Central memory CD8-positive, alpha-beta T cell (primary cell): ENCODE measurements around the gene ANO10.

Source experiments
- ATAC-seq: fragments of 150-1000 bp; cut with Tn5 transposase; replicated peaks from 2 replicates; pipeline ENCODE4 v1.10.0; 2022; ENCODE audit warnings: mild to moderate bottlenecking, moderate FRiP score, moderate number of reproducible peaks; ENCODE audit not compliant: poor library complexity, severe bottlenecking; ENCODE audit errors: extremely low read depth
- DNase-seq, 2 donors: peaks; one replicate each; pipeline ENCODE4 v3.0.0; 2021; ENCODE audit warnings: low spot score in 2 of 2
- H3K27ac Mint-ChIP-seq: one replicate; pipeline ENCODE4 v1.8.0; 2022; ENCODE audit warnings: low read depth, mild to moderate bottlenecking, moderate library complexity, mixed read lengths
- H3K27me3 Mint-ChIP-seq: one replicate; pipeline ENCODE4 v1.8.0; 2022; ENCODE audit warnings: mixed read lengths
- H3K36me3 Mint-ChIP-seq: one replicate; pipeline ENCODE4 v1.8.0; 2022; ENCODE audit warnings: mild to moderate bottlenecking, moderate library complexity, mixed read lengths; ENCODE audit not compliant: insufficient read depth
- H3K4me1 Mint-ChIP-seq: one replicate; pipeline ENCODE4 v1.8.0; 2022; ENCODE audit warnings: mixed read lengths
- H3K4me3 Mint-ChIP-seq: one replicate; pipeline ENCODE4 v1.8.0; 2022; ENCODE audit warnings: mild to moderate bottlenecking, moderate library complexity, mixed read lengths
- H3K9me3 Mint-ChIP-seq: one replicate; pipeline ENCODE4 v1.8.0; 2022; ENCODE audit warnings: mixed read lengths

Gene ANO10

GRCh38 chr3:43328653-43329052 is 293.2 kb downstream of the ANO10 start:
- peaks cover 17% of the 10 kb centered on the region for H3K36me3 Mint-ChIP-seq
- no peak overlapping the region for H3K4me3 Mint-ChIP-seq
- H3K4me1 Mint-ChIP-seq, result peaks cover 62% of the 10 kb centered on the region
- no peak for DNase-seq
- H3K27me3 Mint-ChIP-seq, result no peaks in the 10 kb centered on the region
- peak overlapping the region; percentile 72 for H3K27ac Mint-ChIP-seq
- ATAC-seq, result no peak
- H3K9me3 Mint-ChIP-seq, result no peaks in the 10 kb centered on the region

DNA sequence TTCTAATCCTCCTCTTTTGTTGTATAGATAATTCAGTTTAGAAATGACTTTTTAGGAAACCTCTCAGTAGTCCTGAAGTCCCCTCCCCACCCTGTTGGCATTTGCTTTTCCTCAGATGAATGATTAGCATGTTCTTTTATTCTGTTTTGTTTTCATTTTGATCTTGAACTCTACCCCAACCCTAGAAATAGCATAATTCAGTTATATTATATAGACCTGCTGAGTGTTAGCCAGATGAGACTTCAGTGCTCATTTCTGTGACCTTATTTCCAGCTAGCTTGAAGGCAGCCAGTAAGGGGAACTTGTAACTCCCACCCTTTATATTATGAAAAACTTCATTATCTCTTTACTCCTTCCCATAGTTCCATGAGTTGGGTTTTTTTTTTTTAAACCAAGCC is 294.2 kb downstream of the ANO10 start:
- Mint-ChIP-seq H3K4me1 (peaks cover 61% of the 10 kb centered on the region), H3K27me3 (no peaks in the 10 kb centered on the region), H3K36me3 (peaks cover 10% of the 10 kb centered on the region), H3K4me3 (peak overlapping the region; percentile 43), H3K9me3 (no peaks in the 10 kb centered on the region), H3K27ac (peak overlapping the region; percentile 74)
- ATAC-seq (no peak), DNase-seq (no peak)

DNA sequence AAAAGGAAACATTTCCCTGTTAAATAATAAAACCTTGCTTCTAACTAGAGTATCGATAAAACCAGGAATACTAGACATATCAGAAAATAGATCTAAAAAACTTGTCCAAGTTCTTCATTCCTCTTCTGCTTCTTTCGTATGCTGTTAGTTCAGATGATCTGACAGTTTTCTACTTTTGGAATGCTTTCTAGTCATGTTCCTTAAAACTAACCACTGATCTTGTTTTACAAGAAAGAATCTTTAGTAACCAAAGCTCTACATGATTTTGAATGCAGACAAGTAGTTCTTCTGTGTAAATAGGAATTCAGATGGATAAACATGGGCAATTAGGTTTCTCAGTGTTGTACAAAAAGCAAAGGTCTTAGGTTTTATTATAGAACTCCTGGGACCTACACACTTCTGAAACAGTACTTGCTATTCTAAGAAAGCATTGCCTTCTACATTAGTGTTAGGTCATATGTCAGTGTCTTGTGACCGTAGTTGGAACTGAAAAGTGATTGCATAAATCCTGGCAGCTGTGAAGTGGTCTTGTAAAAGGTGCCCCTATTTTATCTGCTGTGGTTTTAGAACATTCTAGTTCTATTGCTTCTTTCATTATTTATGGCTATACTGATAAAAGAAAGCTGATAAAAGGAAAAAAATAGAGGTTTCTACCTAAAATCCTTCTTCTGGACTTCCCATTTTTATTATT is 294.8 kb downstream of the ANO10 start:
- Mint-ChIP-seq H3K4me3 (peak overlapping the region; percentile 43), H3K4me1 (peaks cover 61% of the 10 kb centered on the region), H3K27ac (peak overlapping the region; percentile 74), H3K36me3 (peaks cover 11% of the 10 kb centered on the region), H3K27me3 (no peaks in the 10 kb centered on the region), H3K9me3 (no peaks in the 10 kb centered on the region)
- no peak for DNase-seq
- ATAC-seq, result peak; percentile 28

- H3K4me3 Mint-ChIP-seq, result no peak overlapping the region
- H3K9me3 Mint-ChIP-seq, result no peaks in the 10 kb centered on the region
- H3K27me3 Mint-ChIP-seq, result no peaks in the 10 kb centered on the region
- ATAC-seq (no peak), DNase-seq (no peak)
- H3K27ac Mint-ChIP-seq, result no peak overlapping the region
- H3K36me3 Mint-ChIP-seq, result peaks cover 16% of the 10 kb centered on the region
- peaks cover 70% of the 10 kb centered on the region for H3K4me1 Mint-ChIP-seq
These were observed 298.3 kb downstream of the ANO10 start for GRCh38 chr3:43323541-43323940.

DNA sequence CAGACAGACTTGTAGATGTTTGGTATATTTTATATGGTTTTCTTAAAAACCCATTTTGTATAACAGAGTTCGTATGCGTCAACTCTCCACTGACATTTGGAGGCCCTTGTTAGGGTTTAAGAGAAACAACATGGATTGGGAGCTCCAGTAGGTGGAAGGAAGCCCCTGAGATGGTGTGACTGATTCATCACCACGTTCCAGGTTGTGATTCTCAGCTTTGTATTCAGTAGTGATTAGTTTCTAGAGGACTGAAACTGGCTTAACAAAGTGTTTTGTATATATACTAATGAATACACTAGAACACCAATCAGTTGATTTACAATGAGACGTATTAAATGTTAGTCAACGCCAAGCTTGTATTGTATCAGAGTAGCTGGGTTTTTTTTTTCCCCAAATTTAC is 301.5 kb downstream of the ANO10 start:
- peak overlapping the region; percentile 6 for H3K27ac Mint-ChIP-seq
- H3K4me1 Mint-ChIP-seq, result peaks cover 61% of the 10 kb centered on the region
- no peaks in the 10 kb centered on the region for H3K9me3 Mint-ChIP-seq
- DNase-seq (no peak), ATAC-seq (no peak)
- H3K4me3 Mint-ChIP-seq, result peak overlapping the region; percentile 12
- H3K36me3 Mint-ChIP-seq, result peaks cover 24% of the 10 kb centered on the region
- H3K27me3 Mint-ChIP-seq, result no peaks in the 10 kb centered on the region

DNA sequence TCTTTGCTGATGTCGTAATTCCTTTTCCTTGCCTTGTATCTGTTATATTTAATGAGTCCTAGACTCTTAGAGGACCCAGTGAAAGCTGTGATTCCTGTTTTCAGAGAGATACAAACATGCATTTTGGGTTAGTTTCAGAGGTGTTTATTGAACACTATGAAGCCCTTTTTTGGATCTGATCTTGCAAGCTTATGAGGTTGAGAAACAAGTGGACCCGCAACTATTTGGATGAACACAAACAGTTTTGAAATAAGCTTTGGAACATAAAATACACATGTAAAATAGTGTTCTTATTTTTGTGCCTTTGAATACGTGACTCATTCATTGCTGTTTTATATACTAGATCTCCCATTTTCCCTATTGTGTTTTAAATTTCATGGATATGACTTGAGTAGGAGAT is 302.0 kb downstream of the ANO10 start:
- peak overlapping the region; percentile 12 for H3K4me3 Mint-ChIP-seq
- no peak for DNase-seq
- peaks cover 61% of the 10 kb centered on the region for H3K4me1 Mint-ChIP-seq
- ATAC-seq, result no peak
- no peaks in the 10 kb centered on the region for H3K27me3 Mint-ChIP-seq
- H3K36me3 Mint-ChIP-seq, result peaks cover 22% of the 10 kb centered on the region
- peak overlapping the region; percentile 70 for H3K27ac Mint-ChIP-seq
- H3K9me3 Mint-ChIP-seq, result no peaks in the 10 kb centered on the region

DNA sequence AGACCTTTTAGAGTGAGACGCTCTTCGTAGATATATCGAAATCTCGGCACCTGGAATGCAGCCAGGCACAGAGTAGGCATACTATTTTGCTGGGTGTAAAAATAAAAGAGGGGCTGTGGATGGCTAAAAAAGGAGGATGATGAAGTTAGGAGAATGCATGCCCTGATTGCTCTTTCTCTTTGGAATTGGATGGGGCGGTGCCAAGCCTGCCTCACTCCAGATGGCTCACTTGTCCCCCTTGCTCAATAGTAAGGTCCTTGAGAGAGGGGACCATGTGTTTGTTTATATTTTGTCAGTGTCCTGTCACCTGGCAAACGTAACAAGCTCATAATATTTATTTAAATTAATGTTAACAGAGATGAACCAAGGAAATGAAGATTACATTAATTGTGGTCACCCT is 302.4 kb downstream of the ANO10 start:
- DNase-seq (no peak), ATAC-seq (no peak)
- H3K4me1 Mint-ChIP-seq, result peaks cover 64% of the 10 kb centered on the region
- H3K27ac Mint-ChIP-seq, result peak overlapping the region; percentile 70
- H3K9me3 Mint-ChIP-seq, result no peaks in the 10 kb centered on the region
- no peaks in the 10 kb centered on the region for H3K27me3 Mint-ChIP-seq
- H3K4me3 Mint-ChIP-seq, result peak overlapping the region; percentile 32
- H3K36me3 Mint-ChIP-seq, result peaks cover 21% of the 10 kb centered on the region

DNA sequence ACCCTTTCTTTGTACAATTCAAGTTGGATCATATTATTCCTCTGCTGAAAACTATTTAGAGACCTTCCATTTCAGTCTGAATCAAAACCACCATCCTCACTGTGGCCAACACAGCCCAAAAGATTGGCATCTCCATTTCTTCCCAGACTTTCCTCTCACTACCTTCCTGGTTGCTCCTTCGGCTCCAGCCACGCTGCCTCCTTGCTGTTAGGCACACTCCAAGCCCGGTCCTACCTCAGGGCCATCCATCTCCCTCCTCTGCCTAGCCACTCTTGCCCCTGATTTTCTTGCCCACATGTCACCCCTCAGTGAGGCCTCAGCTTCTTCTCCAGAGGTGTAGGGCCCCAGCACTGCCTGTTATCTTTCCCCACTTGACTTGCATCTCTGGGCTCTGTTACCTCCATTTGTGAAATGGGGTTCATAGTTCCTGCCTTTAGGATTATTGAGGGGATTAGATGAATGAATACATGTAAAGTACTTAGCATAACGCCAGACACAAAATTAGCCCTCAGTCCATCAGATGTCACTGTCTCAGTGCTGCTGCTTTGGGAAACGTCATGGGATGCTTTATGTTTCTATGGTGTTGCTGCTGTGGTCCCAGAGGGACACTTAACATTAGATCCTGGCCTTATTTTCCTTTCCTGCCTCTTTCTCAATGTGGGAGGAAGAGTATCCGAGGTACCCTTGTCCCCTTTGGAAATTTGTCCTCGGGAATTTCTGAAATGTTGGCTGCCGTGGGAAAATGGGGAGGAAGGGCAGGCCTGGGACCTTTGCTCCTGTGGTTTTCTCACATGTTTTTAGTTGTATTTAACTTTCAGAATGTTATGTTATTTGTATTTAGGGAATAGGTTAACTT is 304.1 kb downstream of the ANO10 start:
- peak overlapping the region; percentile 22 for H3K4me3 Mint-ChIP-seq
- H3K4me1 Mint-ChIP-seq, result peaks cover 67% of the 10 kb centered on the region
- no peaks in the 10 kb centered on the region for H3K27me3 Mint-ChIP-seq
- H3K9me3 Mint-ChIP-seq, result no peaks in the 10 kb centered on the region
- peak overlapping the region; percentile 90 for H3K27ac Mint-ChIP-seq
- no peak for ATAC-seq
- peaks cover 24% of the 10 kb centered on the region for H3K36me3 Mint-ChIP-seq
- DNase-seq, result no peak

DNA sequence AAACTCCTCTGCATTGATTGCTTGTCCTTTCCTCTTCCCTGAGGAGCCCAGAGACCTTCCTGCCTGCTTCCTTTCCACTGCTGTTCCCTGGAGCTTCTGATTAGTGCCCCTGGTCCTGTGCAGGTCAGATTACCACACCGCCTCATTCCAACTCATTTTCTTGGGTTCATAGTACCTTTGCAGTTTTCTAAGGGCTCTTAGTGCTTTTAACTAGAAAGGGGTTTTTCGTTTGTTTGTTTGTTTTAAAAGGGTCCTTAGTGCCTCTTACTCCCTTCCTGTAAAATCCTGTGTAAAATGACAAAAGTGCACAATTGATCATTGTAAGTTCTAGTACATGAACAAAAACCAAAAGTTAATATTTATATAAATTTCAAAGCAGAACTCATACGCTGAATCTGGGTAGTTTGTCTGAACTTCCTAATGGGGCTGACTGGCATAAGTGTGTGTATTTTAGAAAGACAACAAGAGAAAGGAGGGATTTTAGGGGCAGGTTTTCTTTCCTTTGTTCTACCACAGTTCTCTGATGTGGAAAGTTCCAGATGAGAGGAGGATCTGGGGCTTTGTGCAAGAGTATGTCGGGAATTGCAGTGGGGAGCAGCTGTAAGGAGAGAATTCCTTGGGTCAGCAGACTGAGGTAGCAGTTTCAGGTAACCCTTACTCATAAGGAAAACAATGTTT is 304.9 kb downstream of the ANO10 start:
- H3K4me3 Mint-ChIP-seq, result no peak overlapping the region
- H3K27me3 Mint-ChIP-seq, result no peaks in the 10 kb centered on the region
- peaks cover 64% of the 10 kb centered on the region for H3K4me1 Mint-ChIP-seq
- H3K9me3 Mint-ChIP-seq, result no peaks in the 10 kb centered on the region
- DNase-seq (no peak), ATAC-seq (no peak)
- peaks cover 22% of the 10 kb centered on the region for H3K36me3 Mint-ChIP-seq
- H3K27ac Mint-ChIP-seq, result peak overlapping the region; percentile 90
